ENCODE results near the gene IFI30. TPM values are rescaled to one million over a fixed set of nuclear protein-coding genes. Genes with fewer than 3 reads are reported as not detected.

The IFI30 gene
- total RNA-seq, 1 donor from 2014 or later: 43.7 TPM

DNA sequence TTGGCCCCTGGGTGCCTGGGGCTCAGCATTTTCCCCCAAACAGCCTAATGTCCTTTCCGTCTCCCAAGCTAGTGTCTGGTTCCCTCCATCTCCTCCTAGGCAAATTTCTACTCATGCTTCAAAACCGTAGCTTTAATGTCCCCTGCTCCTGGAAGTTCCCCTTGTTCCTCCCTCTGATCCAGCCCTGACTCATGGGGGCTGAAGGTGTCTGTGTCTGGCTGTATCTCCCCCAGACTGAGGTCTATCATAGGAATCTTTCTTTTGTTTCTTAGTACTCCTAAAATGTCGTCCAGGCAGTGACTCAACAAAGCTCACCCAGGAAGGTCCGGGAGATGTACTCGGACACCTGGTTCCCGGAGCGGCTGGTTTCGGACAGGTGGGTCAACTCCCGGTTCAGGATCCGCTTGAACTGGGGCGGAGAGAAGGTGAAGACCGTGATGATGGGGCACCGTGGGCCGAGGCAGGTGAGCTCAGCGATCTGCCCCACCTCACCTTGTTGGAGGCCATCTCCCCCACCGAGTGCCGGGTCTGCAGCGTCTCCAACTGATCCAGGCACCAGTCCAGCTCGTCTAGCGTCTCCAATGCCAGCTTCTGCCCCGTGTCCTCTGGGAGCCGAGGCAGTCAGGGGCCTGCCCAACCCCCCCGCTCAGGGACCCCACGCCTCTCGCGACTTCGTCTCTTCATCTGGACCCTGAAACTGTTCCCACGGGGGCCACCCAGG, 46.5 kb downstream of the IFI30 start:
- Histone ChIP-seq H3K4me1 (peaks cover 16% of the 10 kb centered on the region), H3K36me3 (no peaks in the 10 kb centered on the region), H3K4me3 (no peak overlapping the region), H3K27ac (no peak overlapping the region), H3K27me3 (no peaks in the 10 kb centered on the region), H3K9me3 (no peaks in the 10 kb centered on the region)
- intact Hi-C loops (cut with DNase I): no loop called here
- DNase-seq (ENCODE audit: extremely low spot score in 2 of 2): no peak
- no peak for TF ChIP-seq POLR2A (IDR thresholded peaks at IDR 0.05)
- no peak for TF ChIP-seq POLR2AphosphoS5 (IDR thresholded peaks at IDR 0.05; ENCODE audit: insufficient read depth in 1 of 2, low read depth in 1 of 2)

GRCh38 chr19:18220632-18221275, 47.1 kb downstream of the IFI30 start:
- DNase-seq (ENCODE audit: extremely low spot score in 2 of 2): no peak
- H3K36me3 ChIP-seq: no peaks in the 10 kb centered on the region

DNA sequence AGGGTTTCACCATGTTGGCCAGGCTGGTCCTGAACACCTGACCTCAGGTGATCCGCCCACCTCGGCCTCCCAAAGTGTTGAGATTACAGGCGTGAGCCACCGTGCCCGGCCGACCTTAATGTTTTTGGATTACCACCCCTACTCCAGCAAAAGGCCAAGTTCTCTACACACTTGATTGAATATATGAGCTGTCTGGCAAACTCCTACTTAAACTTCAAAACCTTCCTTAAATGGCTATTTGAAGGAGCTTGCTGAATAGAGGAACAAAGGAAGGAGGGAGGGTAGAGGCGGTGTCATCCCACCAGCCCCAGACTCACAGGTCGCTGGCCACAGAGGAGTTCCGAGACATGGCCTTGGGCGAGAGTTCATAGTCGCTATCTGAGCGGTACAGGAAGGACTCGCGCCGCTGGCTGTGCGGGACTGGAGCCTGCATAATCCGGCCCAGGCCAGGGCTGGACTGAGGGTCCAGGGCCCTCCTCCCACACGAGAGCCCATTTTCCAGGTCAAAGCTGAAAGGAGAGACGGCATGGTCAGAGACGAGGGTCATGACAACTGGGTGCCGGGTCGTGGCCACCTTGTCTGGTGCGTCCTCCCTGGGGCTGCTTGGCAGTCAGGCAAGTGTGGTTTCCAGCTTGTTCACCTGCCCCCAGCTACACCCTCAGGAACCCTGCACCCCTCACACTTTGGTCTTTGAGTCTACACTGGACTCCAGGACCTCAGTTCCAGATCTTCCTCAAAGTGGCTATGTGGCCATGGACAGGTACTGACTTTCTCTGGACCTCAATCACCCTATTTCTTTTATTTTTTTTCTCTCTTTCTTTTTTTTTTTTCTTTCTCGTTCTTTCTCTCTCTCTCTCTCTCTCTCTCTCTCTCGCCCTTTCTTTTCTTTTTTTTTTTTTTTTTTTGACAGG, 48.5 kb downstream of the IFI30 start:
- Histone ChIP-seq H3K36me3 (no peaks in the 10 kb centered on the region), H3K27me3 (no peaks in the 10 kb centered on the region), H3K4me1 (peaks cover 30% of the 10 kb centered on the region), H3K27ac (no peak overlapping the region), H3K9me3 (no peaks in the 10 kb centered on the region), H3K4me3 (no peak overlapping the region)
- TF ChIP-seq, protein P1, sequence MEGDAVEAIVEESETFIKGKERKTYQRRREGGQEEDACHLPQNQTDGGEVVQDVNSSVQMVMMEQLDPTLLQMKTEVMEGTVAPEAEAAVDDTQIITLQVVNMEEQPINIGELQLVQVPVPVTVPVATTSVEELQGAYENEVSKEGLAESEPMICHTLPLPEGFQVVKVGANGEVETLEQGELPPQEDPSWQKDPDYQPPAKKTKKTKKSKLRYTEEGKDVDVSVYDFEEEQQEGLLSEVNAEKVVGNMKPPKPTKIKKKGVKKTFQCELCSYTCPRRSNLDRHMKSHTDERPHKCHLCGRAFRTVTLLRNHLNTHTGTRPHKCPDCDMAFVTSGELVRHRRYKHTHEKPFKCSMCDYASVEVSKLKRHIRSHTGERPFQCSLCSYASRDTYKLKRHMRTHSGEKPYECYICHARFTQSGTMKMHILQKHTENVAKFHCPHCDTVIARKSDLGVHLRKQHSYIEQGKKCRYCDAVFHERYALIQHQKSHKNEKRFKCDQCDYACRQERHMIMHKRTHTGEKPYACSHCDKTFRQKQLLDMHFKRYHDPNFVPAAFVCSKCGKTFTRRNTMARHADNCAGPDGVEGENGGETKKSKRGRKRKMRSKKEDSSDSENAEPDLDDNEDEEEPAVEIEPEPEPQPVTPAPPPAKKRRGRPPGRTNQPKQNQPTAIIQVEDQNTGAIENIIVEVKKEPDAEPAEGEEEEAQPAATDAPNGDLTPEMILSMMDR (IDR thresholded peaks at IDR 0.05): no peak
- TF ChIP-seq POLR2A (IDR thresholded peaks at IDR 0.05): no peak
- TF ChIP-seq POLR2AphosphoS5 (IDR thresholded peaks at IDR 0.05; ENCODE audit: insufficient read depth in 1 of 2, low read depth in 1 of 2): no peak
- no peak for DNase-seq (ENCODE audit: extremely low spot score in 2 of 2)
- intact Hi-C loops (cut with DNase I): no loop called here

More at GRCh38 chr19:18220632-18221275, 47.1 kb downstream of the IFI30 start:
- H3K9me3 ChIP-seq: no peaks in the 10 kb centered on the region
- H3K27ac ChIP-seq: no peak overlapping the region
- H3K27me3 ChIP-seq: no peaks in the 10 kb centered on the region
- intact Hi-C loops (cut with DNase I): no loop called here
- TF ChIP-seq POLR2AphosphoS5 (IDR thresholded peaks at IDR 0.05; ENCODE audit: insufficient read depth in 1 of 2, low read depth in 1 of 2) (no peak), POLR2A (IDR thresholded peaks at IDR 0.05) (no peak)
- TF ChIP-seq, protein P1 (IDR thresholded peaks at IDR 0.05): no peak
- H3K4me3 ChIP-seq: no peak overlapping the region
- H3K4me1 ChIP-seq: peaks cover 23% of the 10 kb centered on the region

GRCh38 chr19:18223860-18224524, 50.4 kb downstream of the IFI30 start:
- Histone ChIP-seq H3K27ac (no peak overlapping the region), H3K36me3 (no peaks in the 10 kb centered on the region), H3K4me3 (peak overlapping the region; percentile 30 to 42), H3K9me3 (no peaks in the 10 kb centered on the region), H3K4me1 (peaks cover 30% of the 10 kb centered on the region), H3K27me3 (no peaks in the 10 kb centered on the region)
- TF ChIP-seq, protein P1 (IDR thresholded peaks at IDR 0.05): no peak
- no peak for TF ChIP-seq POLR2A (IDR thresholded peaks at IDR 0.05)
- TF ChIP-seq POLR2AphosphoS5 (IDR thresholded peaks at IDR 0.05; ENCODE audit: insufficient read depth in 1 of 2, low read depth in 1 of 2): no peak
- intact Hi-C loops (cut with DNase I): no loop called here
- DNase-seq (ENCODE audit: extremely low spot score in 2 of 2): no peak
